Measurements from ENCODE around the gene SUPT3H.

- TF ChIP-seq CTCF (conservative IDR thresholded peaks at IDR 0.05; ENCODE audit: low read depth, low read length) (no peak), EZH2phosphoT487 (IDR thresholded peaks at IDR 0.05; ENCODE audit: borderline replicate concordance, low read length) (no peak), EZH2 (IDR thresholded peaks at IDR 0.05; ENCODE audit: low read length, unreplicated experiment) (no peak)
Measured at GRCh38 chr6:45278367-45278766, 99.4 kb downstream of the SUPT3H start.

All from PC-3 (cell line).